Measurements from ENCODE around the gene MLN. TPM values are rescaled to one million over a fixed set of nuclear protein-coding genes. Genes with fewer than 3 reads are reported as not detected.

MLN gene
- total and polyA plus RNA-seq, 12 donors: not detected

DNA sequence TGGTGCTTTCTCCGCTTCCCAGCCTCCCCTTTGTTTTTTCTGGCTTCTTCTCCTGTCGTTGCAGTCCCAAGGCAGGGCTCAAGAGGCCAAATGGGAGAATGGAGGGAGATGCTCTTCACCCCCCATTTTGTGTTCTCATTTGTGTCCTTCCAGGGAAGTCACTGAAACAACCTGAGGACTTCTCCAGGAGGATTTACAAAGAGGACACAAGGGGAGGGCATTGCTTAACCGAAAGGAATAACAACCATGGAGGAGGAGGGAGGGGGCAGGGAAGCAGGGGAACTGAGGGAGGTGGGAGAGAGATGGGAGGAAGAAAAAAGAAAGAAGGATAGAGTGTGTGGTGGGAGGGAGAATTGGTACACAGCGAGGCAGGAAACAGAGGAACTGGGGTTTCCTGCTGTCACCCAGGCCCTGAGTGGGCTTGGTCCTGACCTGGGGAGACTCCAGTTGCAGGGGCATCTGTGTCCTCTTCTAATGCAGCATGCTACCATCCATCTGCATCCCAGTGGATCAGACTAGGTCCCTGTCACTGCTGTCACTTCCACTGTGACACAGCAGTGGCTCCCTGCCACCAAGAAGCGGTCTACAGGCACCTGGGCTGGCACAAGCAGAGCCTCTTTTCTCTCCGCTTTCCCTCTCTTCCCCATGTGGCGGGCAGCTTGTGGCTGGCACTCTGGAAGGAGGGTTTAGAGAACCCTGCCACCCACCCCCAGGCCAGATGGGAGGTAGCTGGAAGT, 17.1 kb upstream of the MLN start:
- H3K9me3 ChIP-seq: no peaks in the 10 kb centered on the region
- no peak for ATAC-seq
- intact Hi-C loops (cut with DNase I): no loop called here
- TF ChIP-seq, protein P1, sequence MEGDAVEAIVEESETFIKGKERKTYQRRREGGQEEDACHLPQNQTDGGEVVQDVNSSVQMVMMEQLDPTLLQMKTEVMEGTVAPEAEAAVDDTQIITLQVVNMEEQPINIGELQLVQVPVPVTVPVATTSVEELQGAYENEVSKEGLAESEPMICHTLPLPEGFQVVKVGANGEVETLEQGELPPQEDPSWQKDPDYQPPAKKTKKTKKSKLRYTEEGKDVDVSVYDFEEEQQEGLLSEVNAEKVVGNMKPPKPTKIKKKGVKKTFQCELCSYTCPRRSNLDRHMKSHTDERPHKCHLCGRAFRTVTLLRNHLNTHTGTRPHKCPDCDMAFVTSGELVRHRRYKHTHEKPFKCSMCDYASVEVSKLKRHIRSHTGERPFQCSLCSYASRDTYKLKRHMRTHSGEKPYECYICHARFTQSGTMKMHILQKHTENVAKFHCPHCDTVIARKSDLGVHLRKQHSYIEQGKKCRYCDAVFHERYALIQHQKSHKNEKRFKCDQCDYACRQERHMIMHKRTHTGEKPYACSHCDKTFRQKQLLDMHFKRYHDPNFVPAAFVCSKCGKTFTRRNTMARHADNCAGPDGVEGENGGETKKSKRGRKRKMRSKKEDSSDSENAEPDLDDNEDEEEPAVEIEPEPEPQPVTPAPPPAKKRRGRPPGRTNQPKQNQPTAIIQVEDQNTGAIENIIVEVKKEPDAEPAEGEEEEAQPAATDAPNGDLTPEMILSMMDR (IDR thresholded peaks at IDR 0.05): no peak
- no peaks in the 10 kb centered on the region for H3K36me3 ChIP-seq
- no peak overlapping the region for H3K4me3 ChIP-seq
- peaks cover 0 to 9% (median 0%) of the 10 kb centered on the region in 9 donors for H3K4me1 ChIP-seq
- no peak for DNase-seq
- H3K27ac ChIP-seq: no peak overlapping the region
- 61 to 64% methylated on average over 7 of the region's 7 CpGs for WGBS, 2 donors
- H3K27me3 ChIP-seq: peaks cover 0 to 43% (median 19%) of the 10 kb centered on the region in 7 donors

DNA sequence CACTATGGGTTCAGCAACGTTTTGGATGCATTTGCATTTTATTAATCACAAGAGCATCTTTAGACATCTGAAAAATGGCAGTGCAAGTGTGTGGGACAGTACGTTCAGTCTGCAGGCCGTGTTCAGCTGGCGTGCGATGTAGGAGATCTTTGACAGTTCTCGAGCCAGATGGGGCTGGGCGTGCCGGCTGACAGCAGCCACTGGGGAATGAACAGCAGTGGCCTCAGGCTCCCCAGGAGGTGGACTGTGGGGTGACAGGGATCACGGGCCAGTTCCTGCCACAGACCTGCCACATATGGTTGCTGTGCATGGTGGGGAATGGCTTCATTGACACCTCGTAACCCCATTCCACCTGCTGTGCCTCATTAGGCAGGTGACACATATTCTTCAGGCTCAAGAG, 16.4 kb upstream of the MLN start:
- WGBS, 2 donors: 60 to 61% methylated on average over 10 of the region's 10 CpGs
- Histone ChIP-seq H3K4me1 (peaks cover 0 to 9% (median 0%) of the 10 kb centered on the region in 9 donors), H3K9me3 (no peaks in the 10 kb centered on the region), H3K27ac (no peak overlapping the region), H3K4me3 (no peak overlapping the region), H3K27me3 (peaks cover 0 to 44% (median 23%) of the 10 kb centered on the region in 7 donors), H3K36me3 (no peaks in the 10 kb centered on the region)
- intact Hi-C loops (cut with DNase I): no loop called here
- DNase-seq (no peak), ATAC-seq (no peak)
- TF ChIP-seq, protein P1 (IDR thresholded peaks at IDR 0.05): no peak

DNA sequence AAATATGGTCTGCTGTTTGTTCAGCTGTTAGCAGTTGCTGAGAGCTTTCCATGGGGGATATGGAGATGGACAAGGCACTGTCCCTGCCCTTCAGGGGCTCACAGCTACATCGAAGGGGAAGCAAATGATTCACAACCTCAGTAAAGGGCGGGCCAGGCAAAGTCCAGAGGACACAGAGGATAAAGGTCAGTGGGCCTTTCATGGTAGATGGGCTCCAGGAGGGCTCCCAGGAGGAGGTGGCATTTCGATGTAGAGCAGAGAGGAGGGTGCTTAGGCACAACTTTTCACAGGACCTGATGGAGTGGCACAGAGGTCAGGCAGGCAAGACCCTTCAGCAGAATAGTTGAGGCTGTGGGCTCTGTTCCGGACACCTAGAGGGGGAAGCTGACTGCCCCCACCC, 15.2 kb upstream of the MLN start:
- whole genome bisulfite sequencing, 2 donors: 69 to 71% methylated on average over 4 of the region's 4 CpGs
- Histone ChIP-seq H3K4me3 (no peak overlapping the region), H3K4me1 (peaks cover 0 to under 1% (median 0%) of the 10 kb centered on the region in 9 donors), H3K9me3 (no peaks in the 10 kb centered on the region), H3K36me3 (no peaks in the 10 kb centered on the region), H3K27ac (no peak overlapping the region), H3K27me3 (peaks cover 0 to 53% (median 33%) of the 10 kb centered on the region in 7 donors)
- intact Hi-C loops (cut with DNase I): no loop called here
- DNase-seq (no peak), ATAC-seq (no peak)
- TF ChIP-seq, protein P1 (IDR thresholded peaks at IDR 0.05): no peak

DNA sequence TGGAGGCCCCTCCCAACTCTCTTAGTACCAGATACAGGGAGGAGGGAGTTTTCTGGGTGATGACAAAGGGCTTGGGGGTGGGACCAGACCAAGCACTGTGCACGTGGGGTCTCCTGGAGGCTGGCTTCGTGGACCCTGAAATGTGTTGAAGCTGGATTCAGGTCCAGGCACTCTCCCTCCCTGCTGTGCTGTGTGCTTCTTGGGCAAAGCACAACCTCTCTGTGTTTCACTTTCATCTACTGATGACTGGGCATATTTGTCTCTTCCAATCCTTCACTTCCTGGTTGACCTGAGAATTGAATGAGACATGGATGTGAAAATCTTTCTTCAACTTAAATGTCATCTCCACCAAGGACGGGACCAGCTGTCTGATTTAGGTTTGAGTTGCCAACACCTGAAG, 14.5 kb upstream of the MLN start:
- Histone ChIP-seq H3K27ac (no peak overlapping the region), H3K27me3 (peaks cover 4 to 56% (median 40%) of the 10 kb centered on the region in 7 donors), H3K4me1 (no peaks in the 10 kb centered on the region), H3K36me3 (no peaks in the 10 kb centered on the region), H3K4me3 (no peak overlapping the region), H3K9me3 (no peaks in the 10 kb centered on the region)
- DNase-seq (no peak), ATAC-seq (no peak)
- TF ChIP-seq, protein P1 (IDR thresholded peaks at IDR 0.05): no peak
- intact Hi-C loops (cut with DNase I): no loop called here
- WGBS, 2 donors: 53 to 71% methylated on average over 3 of the region's 3 CpGs
